Karpas-422 (cell line): ENCODE data around the gene NRL. TPM values are rescaled to one million over a fixed set of nuclear protein-coding genes. Genes with fewer than 3 reads are reported as not detected.

ENCODE experiments used
- DNase-seq: peaks from one replicate; pipeline ENCODE4 v3.0.0-alpha.2; 2015
- H2AFZ ChIP-seq: fragments of 200-600 bp; sonication (generic); 2 replicates; pipeline ENCODE4 v1.6.1; 2014; ENCODE audit warnings: antibody characterized with exemption, low read length, mixed read lengths
- H3K27ac ChIP-seq: fragments of 200-600 bp; sonication (generic); 2 replicates; pipeline ENCODE4 v1.5.1; 2014; ENCODE audit warnings: mild to moderate bottlenecking, low read length, moderate library complexity
- H3K27me3 ChIP-seq: fragments of 200-600 bp; sonication (generic); 2 replicates; pipeline ENCODE4 v1.6.1; 2014; ENCODE audit warnings: low read length, mixed read lengths
- H3K36me3 ChIP-seq: fragments of 200-600 bp; sonication (generic); 2 replicates; pipeline ENCODE4 v1.6.1; 2014; ENCODE audit warnings: low read length, mixed read lengths; ENCODE audit not compliant: insufficient read depth
- H3K4me1 ChIP-seq: fragments of 200-600 bp; sonication (generic); 2 replicates; pipeline ENCODE4 v1.6.1; 2014; ENCODE audit warnings: mild to moderate bottlenecking, low read length, mixed read lengths
- H3K4me2 ChIP-seq: fragments of 200-600 bp; sonication (generic); 2 replicates; pipeline ENCODE4 v1.6.1; 2014; ENCODE audit warnings: low read length, low read depth, mild to moderate bottlenecking; ENCODE audit not compliant: poor library complexity, severe bottlenecking
- H3K4me3 ChIP-seq: fragments of 200-600 bp; sonication (generic); 2 replicates; pipeline ENCODE4 v1.5.1; 2014; ENCODE audit warnings: mild to moderate bottlenecking, antibody characterized with exemption, low read length, mixed read lengths
- H3K79me2 ChIP-seq: fragments of 200-600 bp; sonication (generic); 2 replicates; pipeline ENCODE4 v1.6.1; 2014; ENCODE audit warnings: mild to moderate bottlenecking, low read length, mixed read lengths
- H3K9ac ChIP-seq: fragments of 200-600 bp; sonication (generic); 2 replicates; pipeline ENCODE4 v1.6.0; 2014; ENCODE audit warnings: low read length
- H3K9me2 ChIP-seq: fragments of 200-600 bp; sonication (generic), shearing (Covaris generic); replicated peaks from 2 replicates; pipeline ENCODE4 v1.6.0; 2014; ENCODE audit warnings: mild to moderate bottlenecking, low read length, moderate library complexity; ENCODE audit not compliant: insufficient read depth
- H3K9me3 ChIP-seq: fragments of 300-700, 200-600 bp; sonication (generic); 2 replicates; pipeline ENCODE4 v1.6.1; 2014; ENCODE audit warnings: low read length, mixed read lengths
- H4K20me1 ChIP-seq: fragments of 200-600 bp; sonication (generic); 2 replicates; pipeline ENCODE4 v1.6.1; 2014; ENCODE audit warnings: mild to moderate bottlenecking, antibody characterized with exemption, low read length, low read depth; ENCODE audit not compliant: insufficient read depth
- total RNA-seq: library from RNA; depleted of rRNA; stranded (reverse); fragments of >200 nt; shearing (Covaris generic); gene quantifications from 2 replicates; pipeline ENCODE4 v1.2.3, GENCODE V29; 2014; ENCODE audit warnings: low replicate concordance

NRL gene
- total RNA-seq, 1 experiment from 2014 or later: 2.5 TPM

- H3K4me1 ChIP-seq: peaks cover 29% of the 10 kb centered on the region
Observed at GRCh38 chr14:24094841-24095270, 19.9 kb downstream of the NRL start.

GRCh38 chr14:24093901-24094840 lies 20.6 kb downstream of the NRL start, which contains the start of gene PCK2:
Gene PCK2 (plus strand): TSS chr14:24094311. CDS start chr14:24094406, 95 bp downstream.
- peak; percentile 96 for DNase-seq
- no peaks in the 10 kb centered on the region for H3K9me2 ChIP-seq
- no peaks in the 10 kb centered on the region for H3K9me3 ChIP-seq
- H3K27ac ChIP-seq: peak within 1 kb of the TSS; percentile 91
- H2AFZ ChIP-seq: no peak within 1 kb of the TSS
- H3K79me2 ChIP-seq: peaks cover 18% of the 10 kb centered on the region
- H4K20me1 ChIP-seq: no peaks in the 10 kb centered on the region
- H3K36me3 ChIP-seq: 0 out of 2 replicates have a peak, but pooled peaks cover 4% of the 10 kb centered on the region
- H3K9ac ChIP-seq: peak within 1 kb of the TSS; percentile 97
- peak within 1 kb of the TSS; percentile 95 for H3K4me2 ChIP-seq
- no peaks in the 10 kb centered on the region for H3K27me3 ChIP-seq
- peaks cover 29% of the 10 kb centered on the region for H3K4me1 ChIP-seq
- H3K4me3 ChIP-seq: peak within 1 kb of the TSS; percentile 95

More at GRCh38 chr14:24094841-24095270, 19.9 kb downstream of the NRL start:
- 0 out of 2 replicates have a peak, but pooled peaks cover 10% of the 10 kb centered on the region for H3K36me3 ChIP-seq
- peak overlapping the region; percentile 91 for H3K27ac ChIP-seq
- no peaks in the 10 kb centered on the region for H3K27me3 ChIP-seq
- H3K79me2 ChIP-seq: peaks cover 18% of the 10 kb centered on the region
- peak overlapping the region; percentile 95 for H3K4me3 ChIP-seq
- DNase-seq: peak; percentile 72
- no peak overlapping the region for H2AFZ ChIP-seq
- peak overlapping the region; percentile 95 for H3K4me2 ChIP-seq
- no peaks in the 10 kb centered on the region for H3K9me3 ChIP-seq
- H3K9me2 ChIP-seq: no peaks in the 10 kb centered on the region
- peak overlapping the region; percentile 97 for H3K9ac ChIP-seq
- H4K20me1 ChIP-seq: no peaks in the 10 kb centered on the region

GRCh38 chr14:24093207-24093900 lies 21.4 kb downstream of the NRL start:
- Histone ChIP-seq H3K27ac (peak overlapping the region; percentile 60; the same call in 1 of the 2 replicates), H2AFZ (no peak overlapping the region), H3K27me3 (no peaks in the 10 kb centered on the region), H3K4me3 (peak overlapping the region; percentile 95; the same call in 1 of the 2 replicates), H3K79me2 (peaks cover 18% of the 10 kb centered on the region), H4K20me1 (no peaks in the 10 kb centered on the region), H3K36me3 (0 out of 2 replicates have a peak, but pooled peaks cover 3% of the 10 kb centered on the region), H3K4me2 (peak overlapping the region; percentile 95), H3K9me3 (no peaks in the 10 kb centered on the region), H3K9ac (peak overlapping the region; percentile 97), H3K9me2 (no peaks in the 10 kb centered on the region), H3K4me1 (peaks cover 29% of the 10 kb centered on the region)
- DNase-seq: no peak

- Histone ChIP-seq H3K27me3 (no peaks in the 10 kb centered on the region), H4K20me1 (no peaks in the 10 kb centered on the region), H3K9me3 (no peaks in the 10 kb centered on the region), H2AFZ (no peak overlapping the region), H3K9me2 (no peaks in the 10 kb centered on the region), H3K4me2 (no peak overlapping the region), H3K4me1 (peaks cover 29% of the 10 kb centered on the region), H3K27ac (peak overlapping the region; percentile 60; the same call in 1 of the 2 replicates), H3K36me3 (no peaks in the 10 kb centered on the region), H3K79me2 (peaks cover 18% of the 10 kb centered on the region), H3K4me3 (no peak overlapping the region), H3K9ac (peak overlapping the region; percentile 97; the same call in 1 of the 2 replicates)
- DNase-seq: no peak
Observed at GRCh38 chr14:24092505-24093206, 22.1 kb downstream of the NRL start.

GRCh38 chr14:24092110-24092504 lies 22.6 kb downstream of the NRL start:
- Histone ChIP-seq H3K27ac (no peak overlapping the region), H3K79me2 (peaks cover 18% of the 10 kb centered on the region), H3K4me1 (peaks cover 29% of the 10 kb centered on the region), H2AFZ (no peak overlapping the region), H3K9ac (no peak overlapping the region), H3K4me3 (no peak overlapping the region), H3K9me3 (no peaks in the 10 kb centered on the region), H3K36me3 (no peaks in the 10 kb centered on the region), H3K27me3 (no peaks in the 10 kb centered on the region), H3K9me2 (no peaks in the 10 kb centered on the region), H4K20me1 (no peaks in the 10 kb centered on the region), H3K4me2 (no peak overlapping the region)
- no peak for DNase-seq

GRCh38 chr14:24089890-24090289 lies 24.9 kb downstream of the NRL start:
- no peaks in the 10 kb centered on the region for H3K36me3 ChIP-seq
- no peaks in the 10 kb centered on the region for H3K27me3 ChIP-seq
- H3K4me1 ChIP-seq: peaks cover 19% of the 10 kb centered on the region
- H3K27ac ChIP-seq: no peak overlapping the region
- no peak overlapping the region for H2AFZ ChIP-seq
- H3K9ac ChIP-seq: no peak overlapping the region
- no peaks in the 10 kb centered on the region for H3K9me2 ChIP-seq
- H3K4me2 ChIP-seq: no peak overlapping the region
- H3K9me3 ChIP-seq: no peaks in the 10 kb centered on the region
- H3K4me3 ChIP-seq: no peak overlapping the region
- DNase-seq: no peak
- H4K20me1 ChIP-seq: no peaks in the 10 kb centered on the region
- H3K79me2 ChIP-seq: peaks cover 7% of the 10 kb centered on the region

GRCh38 chr14:24088095-24088494 lies 26.7 kb downstream of the NRL start:
- H3K27me3 ChIP-seq: no peaks in the 10 kb centered on the region
- H3K27ac ChIP-seq: no peak overlapping the region
- H3K4me2 ChIP-seq: no peak overlapping the region
- no peaks in the 10 kb centered on the region for H3K79me2 ChIP-seq
- H3K4me1 ChIP-seq: peaks cover 11% of the 10 kb centered on the region
- H4K20me1 ChIP-seq: no peaks in the 10 kb centered on the region
- H3K36me3 ChIP-seq: no peaks in the 10 kb centered on the region
- H3K9ac ChIP-seq: no peak overlapping the region
- H2AFZ ChIP-seq: no peak overlapping the region
- H3K4me3 ChIP-seq: no peak overlapping the region
- no peaks in the 10 kb centered on the region for H3K9me3 ChIP-seq
- no peaks in the 10 kb centered on the region for H3K9me2 ChIP-seq
- DNase-seq: no peak
